Measurements from ENCODE around the gene CYB5D1. TPM values are rescaled to one million over a fixed set of nuclear protein-coding genes. Genes with fewer than 3 reads are reported as not detected.

CYB5D1 gene
- total RNA-seq, 1 experiment from 2014 or later = 18.2 TPM

DNA sequence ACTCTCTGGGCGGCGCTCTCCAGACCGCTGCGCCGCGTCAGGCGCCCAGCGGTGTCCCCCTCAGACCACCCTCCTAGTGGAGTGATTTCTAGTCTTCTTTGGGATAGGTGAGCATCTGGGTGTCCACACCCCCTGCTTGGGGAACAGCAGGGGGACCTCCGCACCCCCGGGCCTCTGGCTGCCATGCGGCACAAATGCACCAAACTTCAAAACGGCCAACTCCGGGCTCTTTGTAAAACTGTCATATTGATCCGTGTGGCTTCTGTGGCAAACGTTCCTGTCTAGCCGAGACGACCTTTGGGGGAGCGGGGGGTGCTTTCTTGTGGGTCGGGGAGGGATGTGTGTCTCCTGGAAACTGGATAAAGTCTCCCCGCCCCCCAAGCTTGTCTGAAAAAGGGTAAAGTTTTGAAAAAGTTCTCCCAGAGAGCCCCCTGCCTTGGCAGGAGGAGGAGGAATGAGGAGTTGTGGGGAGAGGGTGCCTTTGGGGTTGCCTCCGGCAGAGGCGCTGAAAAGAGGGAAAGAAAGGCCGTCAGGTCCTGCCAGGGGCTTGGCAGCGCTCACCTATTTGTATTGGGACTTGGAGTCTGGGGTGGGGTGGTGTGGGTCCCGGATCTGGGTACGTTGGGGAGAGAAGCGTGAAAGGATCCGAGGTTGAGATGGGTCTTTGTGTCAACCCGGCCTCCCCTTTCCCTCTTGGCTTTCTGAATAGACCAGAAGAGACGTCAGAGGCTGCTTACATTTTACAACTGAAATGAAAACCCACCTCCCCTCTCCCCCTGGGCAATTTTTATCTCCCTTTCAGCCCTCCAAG lies 28.6 kb downstream of the CYB5D1 start:
- peak overlapping the region; percentile 67 for H3K4me3 ChIP-seq
- H3K36me3 ChIP-seq = peaks cover 21% of the 10 kb centered on the region
- no peaks in the 10 kb centered on the region for H3K27me3 ChIP-seq
- H3K9me3 ChIP-seq = no peaks in the 10 kb centered on the region
- DNase-seq = peak; percentile 45

DNA sequence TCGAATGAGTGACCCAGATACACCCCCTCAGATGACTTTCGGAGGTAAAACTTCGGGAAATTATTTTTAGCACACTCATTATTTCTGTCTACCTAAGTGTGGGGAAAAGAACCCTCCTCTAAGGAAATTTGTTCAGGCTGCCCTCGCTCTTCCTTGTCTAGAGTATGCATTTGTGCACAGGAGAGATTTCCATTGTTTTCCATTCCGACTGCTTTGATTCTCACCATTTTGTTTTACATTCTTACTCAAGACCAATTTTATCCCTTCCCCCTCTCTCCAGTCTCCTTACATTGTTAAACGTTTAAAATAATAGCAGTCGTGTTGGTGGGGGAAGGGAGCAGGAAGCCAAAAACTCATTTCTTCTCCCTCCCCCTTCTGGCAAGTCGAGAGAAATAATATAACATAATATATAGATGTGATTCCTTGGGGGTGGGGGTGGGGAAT lies 29.3 kb downstream of the CYB5D1 start:
- DNase-seq = no peak

DNA sequence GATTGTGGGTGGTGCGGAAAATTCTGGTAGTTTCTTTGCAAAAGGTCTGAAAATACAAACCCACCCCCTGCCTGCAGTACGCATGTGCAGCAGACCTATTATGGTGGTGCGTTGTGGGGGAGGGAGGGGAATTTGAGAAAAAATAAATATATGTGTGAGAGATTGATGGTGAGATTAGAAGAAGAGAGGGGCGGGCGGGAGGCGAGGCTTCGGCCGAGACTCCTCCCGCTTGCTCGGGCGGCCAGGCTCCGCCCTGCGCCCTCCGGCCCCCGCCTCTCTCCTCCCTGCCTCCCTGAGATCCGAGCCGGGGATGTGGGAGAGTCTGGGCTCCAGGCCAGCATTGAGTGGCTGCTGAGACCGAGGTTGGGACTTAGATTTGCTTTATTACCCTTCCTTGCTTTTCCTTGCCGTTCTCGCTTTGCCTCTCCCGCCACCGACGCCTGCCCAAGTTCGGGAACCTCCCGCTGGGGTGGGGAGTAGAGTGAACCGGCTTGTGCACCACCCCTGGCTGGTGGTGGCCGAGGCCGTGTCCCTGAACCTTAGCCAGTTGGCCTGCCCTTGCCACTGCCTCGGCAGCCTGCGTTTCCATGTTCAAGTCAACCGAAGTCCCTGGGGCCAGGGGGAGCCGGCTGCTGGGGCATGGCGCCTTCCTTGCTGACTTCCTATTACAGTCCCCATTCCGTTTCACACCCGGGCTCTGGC lies 29.8 kb downstream of the CYB5D1 start:
- Histone ChIP-seq H3K36me3 (peaks cover 26% of the 10 kb centered on the region), H3K27me3 (no peaks in the 10 kb centered on the region), H3K9me3 (no peaks in the 10 kb centered on the region), H3K4me3 (peak overlapping the region; percentile 67)
- DNase-seq = peak; percentile 95

More for the DNA sequence above, 29.3 kb downstream of the CYB5D1 start:
- peak overlapping the region; percentile 67 for H3K4me3 ChIP-seq
- H3K36me3 ChIP-seq = peaks cover 25% of the 10 kb centered on the region
- no peaks in the 10 kb centered on the region for H3K9me3 ChIP-seq
- H3K27me3 ChIP-seq = no peaks in the 10 kb centered on the region

DNA sequence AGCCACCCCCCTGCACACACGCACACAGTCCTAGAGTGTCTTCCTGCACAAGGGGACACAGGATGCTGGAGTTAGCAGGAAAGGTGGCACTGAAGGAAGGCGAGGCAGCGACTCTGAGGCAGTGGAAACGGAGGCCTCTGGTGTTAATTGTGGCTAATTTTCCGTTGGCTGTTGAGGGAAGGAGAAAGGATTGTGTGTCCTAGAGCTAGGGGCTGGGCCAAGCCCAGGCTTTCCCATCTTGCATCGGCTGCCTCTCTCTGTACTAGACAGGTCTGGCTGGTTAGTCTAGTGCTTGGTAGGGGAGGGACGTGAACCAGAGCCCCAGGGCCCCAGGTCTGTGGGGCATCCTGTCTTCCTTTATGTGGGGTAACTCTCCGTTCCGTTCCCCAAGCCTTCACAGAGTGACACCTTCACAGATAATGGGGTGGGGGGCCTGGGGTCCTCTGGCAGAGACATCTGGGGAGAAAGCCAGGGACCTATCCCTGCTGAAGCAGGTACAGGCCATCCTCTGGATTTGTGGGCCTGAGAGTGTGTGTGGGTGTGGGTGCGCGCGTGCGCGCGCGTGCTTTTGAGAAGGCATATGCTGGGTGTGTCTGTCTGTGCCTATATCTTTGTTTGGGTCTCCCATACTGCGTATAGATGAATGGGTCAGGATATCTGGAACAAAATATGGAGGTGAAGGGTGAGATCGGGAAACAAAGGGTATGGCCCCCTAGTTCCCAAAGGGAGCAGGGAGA lies 30.5 kb downstream of the CYB5D1 start, which contains the start of gene CHD3:
Gene CHD3 (plus strand): TSS at position 606 of the 737 bp plus-strand sequence. CDS start 212 bp downstream, outside the sequence.
- no peak for DNase-seq
- peak within 1 kb of the TSS; percentile 67 for H3K4me3 ChIP-seq
- H3K9me3 ChIP-seq = no peaks in the 10 kb centered on the region
- peaks cover 28% of the 10 kb centered on the region for H3K36me3 ChIP-seq
- H3K27me3 ChIP-seq = no peaks in the 10 kb centered on the region

DNA sequence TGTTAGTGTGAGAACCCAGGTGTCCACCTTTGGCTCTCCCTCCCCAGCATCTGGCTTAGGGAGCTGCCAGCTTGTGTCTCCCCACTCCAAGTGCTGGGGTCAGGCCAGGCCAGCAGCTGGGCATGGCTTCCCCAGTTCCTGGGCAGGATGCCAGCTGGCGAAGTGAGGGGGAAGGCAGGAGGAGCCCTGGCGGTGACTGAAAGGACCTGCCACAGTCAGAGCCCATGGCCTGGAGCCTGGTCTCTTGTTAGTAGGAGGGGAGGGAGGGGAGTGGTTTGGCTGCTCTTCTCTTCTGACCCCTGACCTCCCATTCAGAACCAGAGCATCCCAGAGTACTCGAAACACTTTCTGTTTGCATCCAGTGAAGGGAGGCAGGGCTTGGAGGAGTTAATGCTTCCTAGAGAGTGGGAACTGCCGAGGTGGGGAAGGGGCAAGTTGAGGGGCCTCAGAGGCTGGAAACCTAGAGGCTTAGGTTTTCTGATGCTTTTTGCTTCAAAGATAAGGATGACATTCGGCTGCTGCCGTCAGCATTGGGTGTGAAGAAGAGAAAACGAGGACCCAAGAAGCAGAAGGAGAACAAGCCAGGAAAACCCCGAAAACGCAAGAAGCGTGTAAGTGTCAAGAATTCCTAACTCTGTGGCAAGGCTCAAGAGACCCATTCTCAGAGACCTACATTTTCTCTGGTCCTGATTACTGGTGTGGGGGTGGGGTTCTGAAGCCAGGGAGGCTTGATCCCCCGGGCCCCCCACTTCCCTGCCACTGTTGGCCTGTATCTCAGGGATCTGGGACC lies 31.6 kb downstream of the CYB5D1 start:
- Histone ChIP-seq H3K36me3 (peaks cover 33% of the 10 kb centered on the region), H3K27me3 (no peaks in the 10 kb centered on the region), H3K9me3 (no peaks in the 10 kb centered on the region), H3K4me3 (no peak overlapping the region; the same call in 1 of the 2 replicates)
- DNase-seq = peak; percentile 99

DNA sequence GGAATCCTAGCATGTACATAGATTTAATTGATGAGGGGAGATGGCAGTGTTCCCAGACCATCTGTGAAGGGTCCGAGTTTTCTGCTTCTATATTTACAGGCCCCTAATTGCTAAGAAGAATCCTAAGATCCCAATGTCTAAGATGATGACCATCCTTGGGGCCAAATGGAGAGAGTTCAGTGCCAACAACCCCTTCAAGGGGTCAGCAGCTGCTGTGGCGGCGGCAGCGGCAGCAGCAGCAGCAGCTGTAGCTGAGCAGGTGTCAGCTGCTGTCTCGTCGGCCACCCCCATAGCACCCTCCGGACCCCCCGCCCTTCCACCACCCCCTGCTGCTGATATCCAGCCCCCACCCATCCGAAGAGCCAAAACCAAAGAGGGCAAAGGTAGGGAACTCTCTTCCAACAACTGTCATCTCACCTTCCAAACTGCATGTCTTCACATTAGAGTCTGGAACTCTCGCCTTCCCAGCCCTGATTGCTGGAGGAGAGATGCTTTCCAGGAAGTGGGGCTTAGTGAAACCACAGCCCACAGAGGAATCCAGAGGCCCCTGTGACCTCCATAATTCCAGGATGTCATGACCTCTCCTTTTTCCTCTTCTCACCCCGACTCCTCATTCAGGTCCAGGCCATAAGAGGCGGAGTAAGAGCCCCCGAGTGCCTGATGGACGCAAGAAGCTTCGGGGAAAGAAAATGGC lies 35.5 kb downstream of the CYB5D1 start:
- Histone ChIP-seq H3K9me3 (no peaks in the 10 kb centered on the region), H3K27me3 (no peaks in the 10 kb centered on the region), H3K36me3 (peaks cover 65% of the 10 kb centered on the region), H3K4me3 (no peak overlapping the region)
- DNase-seq = no peak

DNA sequence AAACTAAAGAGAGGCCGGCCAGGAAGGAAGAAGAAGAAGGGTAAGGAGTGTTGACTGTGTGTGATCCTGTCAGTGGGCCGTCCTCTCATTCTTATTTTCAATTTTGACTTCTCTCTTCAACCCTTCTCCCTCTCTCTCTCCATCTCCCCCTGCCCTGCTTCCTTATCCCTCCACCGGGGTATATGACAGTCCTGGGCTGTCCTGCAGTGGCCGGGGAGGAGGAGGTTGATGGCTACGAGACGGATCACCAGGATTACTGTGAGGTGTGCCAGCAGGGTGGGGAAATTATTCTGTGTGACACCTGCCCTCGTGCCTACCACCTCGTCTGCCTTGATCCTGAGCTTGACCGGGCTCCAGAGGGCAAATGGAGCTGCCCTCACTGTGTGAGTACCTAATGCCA lies 36.4 kb downstream of the CYB5D1 start:
- no peaks in the 10 kb centered on the region for H3K27me3 ChIP-seq
- peaks cover 74% of the 10 kb centered on the region for H3K36me3 ChIP-seq
- H3K9me3 ChIP-seq = no peaks in the 10 kb centered on the region
- H3K4me3 ChIP-seq = no peak overlapping the region
- no peak for DNase-seq

DNA sequence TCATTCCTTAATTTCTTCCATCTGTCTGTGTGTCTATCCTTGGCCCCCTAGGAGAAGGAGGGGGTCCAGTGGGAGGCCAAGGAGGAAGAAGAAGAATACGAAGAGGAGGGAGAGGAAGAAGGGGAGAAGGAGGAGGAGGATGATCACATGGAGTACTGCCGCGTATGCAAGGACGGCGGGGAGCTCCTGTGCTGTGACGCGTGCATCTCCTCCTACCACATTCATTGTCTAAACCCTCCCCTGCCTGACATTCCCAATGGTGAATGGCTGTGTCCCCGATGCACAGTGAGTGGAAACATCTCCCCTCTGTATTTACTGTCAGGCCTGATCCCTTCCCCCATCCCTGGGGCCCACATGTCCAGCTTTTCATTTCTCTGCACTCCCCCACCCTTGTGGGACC lies 37.1 kb downstream of the CYB5D1 start:
- H3K9me3 ChIP-seq = no peaks in the 10 kb centered on the region
- H3K4me3 ChIP-seq = no peak overlapping the region
- DNase-seq = no peak
- H3K36me3 ChIP-seq = peaks cover 74% of the 10 kb centered on the region
- H3K27me3 ChIP-seq = no peaks in the 10 kb centered on the region

DNA sequence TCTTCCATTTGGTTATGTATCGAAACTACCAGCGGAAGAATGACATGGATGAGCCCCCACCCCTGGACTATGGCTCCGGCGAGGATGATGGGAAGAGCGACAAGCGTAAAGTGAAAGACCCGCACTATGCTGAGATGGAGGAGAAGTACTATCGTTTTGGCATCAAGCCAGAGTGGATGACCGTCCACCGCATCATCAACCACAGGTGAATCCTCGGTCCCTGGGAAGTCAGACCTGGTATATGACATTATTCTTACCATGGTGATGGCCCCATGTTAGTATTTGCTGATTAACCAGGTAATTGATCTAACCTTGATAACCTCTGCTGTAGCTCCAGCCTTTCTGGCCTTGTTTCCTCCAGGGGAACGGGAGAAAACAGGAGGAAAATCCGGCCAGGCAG lies 39.3 kb downstream of the CYB5D1 start:
- no peaks in the 10 kb centered on the region for H3K9me3 ChIP-seq
- DNase-seq = no peak
- H3K4me3 ChIP-seq = no peak overlapping the region
- H3K36me3 ChIP-seq = peaks cover 68% of the 10 kb centered on the region
- H3K27me3 ChIP-seq = no peaks in the 10 kb centered on the region

DNA sequence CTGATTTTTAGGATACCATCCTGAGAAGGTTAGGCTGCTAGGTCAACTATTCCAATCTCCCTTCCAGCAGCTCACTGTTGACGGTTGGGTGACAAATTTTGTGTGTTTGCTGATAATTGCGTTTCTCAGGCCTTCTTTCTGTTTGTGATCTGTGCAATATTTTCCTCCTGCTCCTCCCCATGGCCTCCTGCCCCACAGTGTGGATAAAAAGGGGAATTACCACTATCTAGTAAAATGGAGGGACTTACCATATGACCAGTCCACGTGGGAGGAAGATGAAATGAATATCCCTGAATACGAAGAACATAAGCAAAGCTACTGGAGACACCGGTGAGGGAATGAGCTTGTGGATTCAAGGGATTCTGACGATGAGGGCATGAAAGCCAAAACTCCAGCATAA lies 40.0 kb downstream of the CYB5D1 start:
- peaks cover 73% of the 10 kb centered on the region for H3K36me3 ChIP-seq
- no peak overlapping the region for H3K4me3 ChIP-seq
- DNase-seq = no peak
- H3K9me3 ChIP-seq = no peaks in the 10 kb centered on the region
- H3K27me3 ChIP-seq = no peaks in the 10 kb centered on the region

DNA sequence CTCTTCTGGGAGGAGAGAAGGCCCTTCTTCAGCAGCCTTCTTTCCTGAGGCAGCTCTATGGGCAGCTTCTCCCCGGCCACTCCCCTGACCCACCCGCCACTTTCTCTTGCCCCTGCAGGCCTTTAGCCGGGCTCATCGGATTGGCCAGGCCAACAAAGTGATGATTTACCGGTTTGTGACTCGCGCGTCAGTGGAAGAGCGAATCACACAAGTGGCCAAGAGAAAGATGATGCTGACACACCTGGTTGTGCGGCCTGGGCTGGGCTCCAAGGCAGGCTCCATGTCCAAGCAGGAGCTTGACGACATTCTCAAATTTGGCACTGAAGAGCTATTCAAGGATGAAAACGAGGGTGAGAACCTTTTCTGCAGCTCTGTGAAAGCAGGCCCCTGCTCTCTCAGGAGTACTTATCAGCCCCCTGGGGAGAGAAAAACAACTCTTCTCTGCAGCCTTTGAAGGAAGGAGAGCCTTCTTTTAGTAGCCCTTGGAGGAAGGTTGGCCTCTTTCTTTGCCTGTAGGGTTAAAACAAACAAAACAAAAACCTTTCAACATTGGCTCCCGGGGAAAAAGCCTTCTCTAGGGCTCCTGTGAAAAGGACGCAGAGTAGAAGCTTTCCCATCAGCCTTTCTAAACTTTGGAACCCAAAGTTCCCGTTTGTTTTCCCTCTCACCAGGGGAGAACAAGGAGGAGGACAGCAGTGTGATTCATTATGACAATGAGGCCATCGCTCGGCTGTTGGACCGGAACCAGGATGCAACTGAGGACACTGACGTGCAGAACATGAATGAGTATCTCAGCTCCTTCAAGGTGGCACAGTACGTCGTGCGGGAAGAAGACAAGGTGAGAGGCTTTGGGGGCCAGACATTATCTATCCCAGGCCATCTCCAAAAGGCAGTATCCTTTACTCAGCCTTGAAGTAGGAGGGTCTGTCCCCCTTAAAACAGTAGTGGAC lies 45.6 kb downstream of the CYB5D1 start:
- no peaks in the 10 kb centered on the region for H3K27me3 ChIP-seq
- H3K4me3 ChIP-seq = no peak overlapping the region
- H3K9me3 ChIP-seq = no peaks in the 10 kb centered on the region
- H3K36me3 ChIP-seq = peaks cover 64% of the 10 kb centered on the region
- no peak for DNase-seq

DNA sequence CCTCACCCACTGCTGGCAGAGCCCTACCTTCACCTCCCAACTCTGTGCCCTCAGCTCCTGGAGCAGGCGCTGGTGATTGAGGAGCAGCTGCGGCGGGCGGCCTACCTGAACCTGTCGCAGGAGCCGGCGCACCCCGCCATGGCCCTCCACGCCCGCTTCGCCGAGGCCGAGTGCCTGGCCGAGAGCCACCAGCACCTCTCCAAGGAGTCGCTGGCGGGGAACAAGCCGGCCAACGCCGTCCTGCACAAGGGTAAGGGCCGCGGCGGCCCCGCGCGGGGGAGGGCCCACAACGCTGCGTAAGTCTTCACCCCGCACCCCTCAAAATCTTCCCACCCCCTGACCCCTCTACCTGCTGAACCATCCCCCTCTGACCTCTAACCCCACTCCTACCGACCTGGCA lies 51.3 kb downstream of the CYB5D1 start:
- H3K4me3 ChIP-seq = no peak overlapping the region
- H3K36me3 ChIP-seq = peaks cover 42% of the 10 kb centered on the region
- DNase-seq = no peak
- no peaks in the 10 kb centered on the region for H3K27me3 ChIP-seq
- H3K9me3 ChIP-seq = no peaks in the 10 kb centered on the region

DNA sequence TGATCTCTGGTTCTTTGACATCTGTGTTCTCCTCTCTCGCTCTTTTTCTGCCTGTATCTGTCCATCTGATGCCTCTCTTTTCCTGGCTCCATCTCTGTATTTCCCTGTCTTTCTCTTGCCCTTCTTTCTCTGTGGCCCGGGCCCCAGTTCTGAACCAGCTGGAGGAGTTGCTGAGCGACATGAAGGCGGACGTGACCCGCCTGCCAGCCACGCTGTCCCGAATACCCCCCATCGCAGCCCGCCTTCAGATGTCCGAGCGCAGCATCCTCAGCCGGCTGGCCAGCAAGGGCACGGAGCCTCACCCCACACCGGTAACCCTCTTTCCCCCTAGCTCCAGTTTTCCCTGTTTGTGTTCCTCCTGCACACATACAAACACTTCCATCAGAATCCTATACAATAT lies 52.5 kb downstream of the CYB5D1 start:
- no peak for DNase-seq
- Histone ChIP-seq H3K4me3 (no peak overlapping the region), H3K9me3 (no peaks in the 10 kb centered on the region), H3K36me3 (peaks cover 31% of the 10 kb centered on the region), H3K27me3 (no peaks in the 10 kb centered on the region)

DNA sequence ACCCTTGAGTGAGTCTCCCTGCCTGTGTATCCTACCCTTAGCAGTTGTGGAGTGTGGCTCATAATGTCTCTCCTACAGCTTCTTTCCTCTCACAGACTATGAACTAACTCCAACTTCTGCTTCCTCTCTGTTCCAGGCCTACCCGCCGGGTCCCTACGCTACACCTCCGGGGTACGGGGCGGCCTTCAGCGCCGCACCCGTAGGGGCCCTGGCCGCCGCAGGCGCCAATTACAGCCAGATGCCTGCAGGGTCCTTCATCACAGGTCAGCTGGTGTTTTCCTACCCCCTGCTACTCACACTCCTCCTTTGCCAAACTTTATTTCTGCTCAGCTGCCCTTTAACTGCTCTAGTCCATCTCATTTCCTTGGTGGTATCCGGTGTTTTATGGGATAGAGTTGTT lies 52.9 kb downstream of the CYB5D1 start:
- H3K9me3 ChIP-seq = no peaks in the 10 kb centered on the region
- no peaks in the 10 kb centered on the region for H3K27me3 ChIP-seq
- no peak for DNase-seq
- no peak overlapping the region for H3K4me3 ChIP-seq
- peaks cover 31% of the 10 kb centered on the region for H3K36me3 ChIP-seq

DNA sequence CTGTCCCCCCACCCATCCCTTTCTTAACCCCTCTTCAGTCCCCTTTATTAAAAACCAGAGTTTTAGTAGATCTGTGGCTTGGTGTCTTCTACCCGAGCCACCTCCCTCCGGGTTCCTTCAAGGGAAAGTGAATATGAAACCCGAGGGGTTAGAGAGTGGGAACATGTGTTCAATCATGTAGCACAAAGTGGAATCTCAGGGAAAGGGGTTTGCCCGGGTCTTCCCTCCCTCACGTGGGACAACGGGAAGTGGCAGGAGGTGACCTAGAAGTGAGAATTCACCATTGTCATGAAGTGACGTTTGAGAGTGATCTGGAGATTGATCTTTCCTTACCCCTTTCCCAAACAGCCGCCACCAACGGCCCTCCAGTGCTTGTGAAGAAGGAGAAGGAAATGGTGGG lies 53.3 kb downstream of the CYB5D1 start:
- Histone ChIP-seq H3K9me3 (no peaks in the 10 kb centered on the region), H3K36me3 (peaks cover 31% of the 10 kb centered on the region), H3K4me3 (no peak overlapping the region), H3K27me3 (no peaks in the 10 kb centered on the region)
- no peak for DNase-seq

Measured in MG63 (cell line).